Neural cell (in vitro differentiated cells): Measurements from ENCODE around the gene SLC13A2. TPM values are rescaled to one million over a fixed set of nuclear protein-coding genes. Genes with fewer than 3 reads are reported as not detected.

ENCODE experiments used
- H2AFZ ChIP-seq: fragments of 200-600, 300-800 bp; sonication (generic), shearing (Covaris generic); 2 replicates; pipeline ENCODE4 v1.6.0; 2014; ENCODE audit warnings: low read depth, mild to moderate bottlenecking, antibody characterized with exemption, low read length, moderate library complexity
- H3F3A ChIP-seq: fragments of 200-600 bp; shearing (Covaris generic); 2 replicates; pipeline ENCODE4 v1.6.1; 2016; ENCODE audit warnings: mild to moderate bottlenecking, moderate library complexity, mixed read lengths, antibody characterized with exemption, low read length; ENCODE audit not compliant: insufficient read depth, poor library complexity, severe bottlenecking
- H3K27ac ChIP-seq: fragments of 200-600, 300-800 bp; sonication (generic), shearing (Covaris generic); 2 replicates; pipeline ENCODE4 v1.5.1; 2014; ENCODE audit warnings: mild to moderate bottlenecking, low read length, moderate library complexity
- H3K27me3 ChIP-seq: fragments of 300-800, 200-600 bp; sonication (generic), shearing (Covaris generic); 2 replicates; pipeline ENCODE4 v1.6.0; 2014; ENCODE audit warnings: mild to moderate bottlenecking, low read depth, low read length, moderate library complexity; ENCODE audit not compliant: insufficient read depth
- H3K36me3 ChIP-seq: fragments of 300-800, 200-600 bp; sonication (generic), shearing (Covaris generic); 2 replicates; pipeline ENCODE4 v1.5.1; 2014; ENCODE audit warnings: mild to moderate bottlenecking, antibody characterized with exemption, low read length, moderate library complexity; ENCODE audit not compliant: insufficient read depth
- H3K4me2 ChIP-seq: fragments of 300-800, 200-600 bp; sonication (generic), shearing (Covaris generic); 2 replicates; pipeline ENCODE4 v1.6.0; 2014; ENCODE audit warnings: mild to moderate bottlenecking, low read length
- H3K4me3 ChIP-seq: fragments of 300-800, 200-600 bp; sonication (generic), shearing (Covaris generic); 2 replicates; pipeline ENCODE4 v1.5.1; 2014; ENCODE audit warnings: mild to moderate bottlenecking, low read length, moderate library complexity
- H3K79me2 ChIP-seq: fragments of 200-600 bp; shearing (Covaris generic); replicated peaks from 2 replicates; pipeline ENCODE4 v1.6.0; 2014; ENCODE audit warnings: mild to moderate bottlenecking, low read length, moderate library complexity; ENCODE audit not compliant: insufficient read depth
- H3K9ac ChIP-seq: fragments of 300-800, 200-600 bp; sonication (generic), shearing (Covaris generic); 2 replicates; pipeline ENCODE4 v1.6.1; 2016; ENCODE audit warnings: mild to moderate bottlenecking, low read length, mixed read lengths
- H3K9me2 ChIP-seq: fragments of 200-600 bp; shearing (Covaris generic); 2 replicates; pipeline ENCODE4 v1.6.1; 2016; ENCODE audit warnings: mild to moderate bottlenecking, low read length, mixed read lengths; ENCODE audit not compliant: insufficient read depth
- H3K9me3 ChIP-seq: fragments of 200-600, 300-800 bp; sonication (generic), shearing (Covaris generic); 2 replicates; pipeline ENCODE4 v1.6.1; 2016; ENCODE audit warnings: mild to moderate bottlenecking, mixed run types, low read length, moderate library complexity, mixed read lengths
- H4K20me1 ChIP-seq: fragments of 200-600 bp; shearing (Covaris generic); 2 replicates; pipeline ENCODE4 v1.6.1; 2016; ENCODE audit warnings: mild to moderate bottlenecking, mixed run types; ENCODE audit not compliant: insufficient read depth
- CTCF ChIP-seq: fragments of 450-650 bp; IDR thresholded peaks from 2 replicates; pipeline ENCODE4 v1.5.1; 2014; ENCODE audit warnings: antibody characterized with exemption, mild to moderate bottlenecking, moderate library complexity; ENCODE audit not compliant: poor library complexity, severe bottlenecking
- EP300 ChIP-seq: fragments of 450-650 bp; conservative IDR thresholded peaks from 2 replicates; pipeline ENCODE4 v1.6.1; 2014; ENCODE audit warnings: antibody characterized with exemption, mild to moderate bottlenecking, moderate library complexity; ENCODE audit not compliant: poor library complexity, severe bottlenecking
- EZH2 ChIP-seq: fragments of 200-600, 300-800 bp; shearing (Covaris generic), sonication (generic); IDR thresholded peaks from 2 replicates; pipeline ENCODE4 v1.6.1; 2014; ENCODE audit warnings: antibody characterized with exemption, low read length, borderline replicate concordance, mild to moderate bottlenecking; ENCODE audit not compliant: insufficient read depth, poor library complexity, severe bottlenecking
- MXI1 ChIP-seq: fragments of 450-650 bp; conservative IDR thresholded peaks from 2 replicates; pipeline ENCODE4 v1.6.1; 2014; ENCODE audit warnings: antibody characterized with exemption, mild to moderate bottlenecking; ENCODE audit not compliant: poor library complexity, severe bottlenecking
- POLR2AphosphoS5 ChIP-seq: IDR thresholded peaks from 2 replicates; pipeline ENCODE4 v1.6.1; 2012
- RAD21 ChIP-seq: fragments of 450-650 bp; conservative IDR thresholded peaks from 2 replicates; pipeline ENCODE4 v1.6.1; 2014; ENCODE audit warnings: antibody characterized with exemption, mild to moderate bottlenecking, moderate library complexity
- REST ChIP-seq: IDR thresholded peaks from 2 replicates; pipeline ENCODE4 v1.6.1; 2012; ENCODE audit warnings: borderline replicate concordance
- SMC3 ChIP-seq: fragments of 450-650 bp; conservative IDR thresholded peaks from 2 replicates; pipeline ENCODE4 v1.6.1; 2014; ENCODE audit warnings: antibody characterized with exemption, mild to moderate bottlenecking, moderate library complexity; ENCODE audit not compliant: poor library complexity
- TAF1 ChIP-seq: IDR thresholded peaks from 2 replicates; pipeline ENCODE4 v1.6.1; 2012; ENCODE audit warnings: low read depth
- polyA plus RNA-seq: library from polyadenylated mRNA; depleted of rRNA; stranded (reverse); fragments of >200 nt; gene quantifications from 2 replicates; pipeline ENCODE4 v1.2.3, GENCODE V29; 2014

The SLC13A2 gene
- polyA plus RNA-seq, 1 donor from 2014 or later = not detected

- Histone ChIP-seq H4K20me1 (no peaks in the 10 kb centered on the region), H3F3A (no peaks in the 10 kb centered on the region)
- TF ChIP-seq MXI1 (no peak), REST (no peak), CTCF (no peak), RAD21 (no peak), POLR2AphosphoS5 (no peak), EP300 (no peak), TAF1 (no peak), EZH2 (no peak), SMC3 (no peak)
Measured at GRCh38 chr17:28541439-28541838, 68.0 kb downstream of the SLC13A2 start.

GRCh38 chr17:28544402-28545140 lies 71.1 kb downstream of the SLC13A2 start:
- H3K9me2 ChIP-seq = no peaks in the 10 kb centered on the region
- H3K9ac ChIP-seq = no peak overlapping the region
- H3K9me3 ChIP-seq = no peaks in the 10 kb centered on the region
- no peaks in the 10 kb centered on the region for H3F3A ChIP-seq
- H3K27ac ChIP-seq = no peak overlapping the region
- no peak overlapping the region for H3K4me3 ChIP-seq
- no peaks in the 10 kb centered on the region for H4K20me1 ChIP-seq
- H3K27me3 ChIP-seq = no peaks in the 10 kb centered on the region
- H2AFZ ChIP-seq = no peak overlapping the region
- TF ChIP-seq EP300 = no peak
- no peak for TF ChIP-seq EZH2
- TF ChIP-seq RAD21 = no peak
- TF ChIP-seq SMC3 = no peak
- TF ChIP-seq REST = no peak
- no peak for TF ChIP-seq CTCF
- TF ChIP-seq MXI1 = no peak
- no peak for TF ChIP-seq POLR2AphosphoS5
- no peak for TF ChIP-seq TAF1
- no peaks in the 10 kb centered on the region for H3K36me3 ChIP-seq
- H3K79me2 ChIP-seq = no peaks in the 10 kb centered on the region
- H3K4me2 ChIP-seq = no peak overlapping the region

More at GRCh38 chr17:28541439-28541838, 68.0 kb downstream of the SLC13A2 start:
- H3K9ac ChIP-seq = no peak overlapping the region
- H3K4me2 ChIP-seq = no peak overlapping the region
- no peak overlapping the region for H3K4me3 ChIP-seq
- H3K9me2 ChIP-seq = no peaks in the 10 kb centered on the region
- H3K27ac ChIP-seq = no peak overlapping the region
- H3K79me2 ChIP-seq = no peaks in the 10 kb centered on the region
- no peaks in the 10 kb centered on the region for H3K9me3 ChIP-seq
- no peak overlapping the region for H2AFZ ChIP-seq
- no peaks in the 10 kb centered on the region for H3K36me3 ChIP-seq
- H3K27me3 ChIP-seq = no peaks in the 10 kb centered on the region
